Measurements from ENCODE around the gene LIN28B.

LIN28B gene

DNA sequence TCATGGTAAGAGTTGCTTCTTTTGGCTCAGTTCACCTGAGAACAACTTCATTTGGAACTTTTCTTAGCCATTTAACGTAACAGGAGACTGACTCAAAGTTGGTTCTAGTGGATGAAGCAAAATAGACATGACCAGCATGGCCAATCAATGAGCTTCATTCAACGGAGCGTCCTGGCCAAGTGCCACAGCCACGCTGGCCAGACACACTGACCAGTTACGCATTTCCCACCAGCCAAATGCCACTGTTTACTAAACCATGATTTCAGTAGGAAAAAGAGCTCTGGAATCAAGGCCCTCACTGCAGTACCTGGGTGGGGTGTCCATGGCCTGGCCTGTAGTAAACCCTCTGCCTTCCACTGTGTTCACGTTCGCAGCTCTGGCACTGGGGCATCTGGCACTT is 142.5 kb downstream of the LIN28B start:
- no peak overlapping the region for H2AFZ ChIP-seq (ENCODE audit: low read depth, low read length)
- no peak overlapping the region for H3K4me3 ChIP-seq (ENCODE audit: low read length)
- H3K9me3 ChIP-seq (ENCODE audit: low read length) = no peaks in the 10 kb centered on the region
- no peaks in the 10 kb centered on the region for H3K4me1 ChIP-seq (ENCODE audit: insufficient read depth, low read length)
- H3K27me3 ChIP-seq (ENCODE audit: insufficient read depth, low read length) = no peaks in the 10 kb centered on the region
- peaks cover 5% of the 10 kb centered on the region for H3K36me3 ChIP-seq (ENCODE audit: insufficient read depth, low read length)

DNA sequence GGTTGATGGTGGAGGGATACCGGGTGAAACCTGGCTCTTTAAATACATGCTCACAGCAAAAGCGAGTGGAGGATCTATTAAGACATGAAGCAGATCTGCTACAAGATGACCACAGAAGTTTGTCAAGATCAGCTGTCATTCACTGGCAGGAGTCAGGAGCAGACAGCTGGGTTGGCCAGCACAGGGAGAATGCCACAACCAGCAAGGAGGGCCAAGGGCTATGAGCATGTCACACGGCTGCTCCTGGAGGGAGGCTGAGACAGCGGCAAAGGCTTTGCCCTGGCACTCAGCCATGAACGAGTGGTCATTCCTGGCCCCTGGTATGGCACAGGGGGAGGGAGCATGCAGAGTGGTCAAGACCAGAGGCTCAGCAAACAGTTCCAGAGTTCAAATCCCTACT is 145.3 kb downstream of the LIN28B start:
- Histone ChIP-seq H3K9me3 (ENCODE audit: low read length) (no peaks in the 10 kb centered on the region), H2AFZ (ENCODE audit: low read depth, low read length) (no peak overlapping the region), H3K4me1 (ENCODE audit: insufficient read depth, low read length) (no peaks in the 10 kb centered on the region), H3K27me3 (ENCODE audit: insufficient read depth, low read length) (no peaks in the 10 kb centered on the region), H3K36me3 (ENCODE audit: insufficient read depth, low read length) (peaks cover 5% of the 10 kb centered on the region), H3K4me3 (ENCODE audit: low read length) (no peak overlapping the region)

DNA sequence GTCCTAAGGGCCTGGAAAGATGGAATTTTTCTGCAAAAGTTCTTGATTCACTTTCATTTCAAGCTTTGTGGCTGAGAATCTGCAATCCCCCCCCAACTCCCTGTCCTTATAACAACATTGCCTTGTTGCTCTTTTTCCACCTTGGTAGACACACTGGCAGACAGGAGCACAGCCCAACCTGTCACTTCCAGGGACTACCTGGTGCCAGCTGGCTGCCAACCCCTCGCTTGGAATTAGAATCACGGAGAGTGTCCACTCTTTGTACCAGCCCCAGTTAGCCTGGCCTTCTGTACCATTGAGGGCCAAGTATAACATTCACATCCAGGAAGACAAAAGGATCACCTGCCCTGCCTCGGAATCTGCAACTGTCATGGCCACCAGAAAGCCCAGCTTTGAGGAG is 148.2 kb downstream of the LIN28B start:
- H3K9me3 ChIP-seq (ENCODE audit: low read length) = no peaks in the 10 kb centered on the region
- no peak overlapping the region for H2AFZ ChIP-seq (ENCODE audit: low read depth, low read length)
- no peaks in the 10 kb centered on the region for H3K27me3 ChIP-seq (ENCODE audit: insufficient read depth, low read length)
- no peak overlapping the region for H3K4me3 ChIP-seq (ENCODE audit: low read length)
- H3K4me1 ChIP-seq (ENCODE audit: insufficient read depth, low read length) = no peaks in the 10 kb centered on the region
- no peaks in the 10 kb centered on the region for H3K36me3 ChIP-seq (ENCODE audit: insufficient read depth, low read length)

DNA sequence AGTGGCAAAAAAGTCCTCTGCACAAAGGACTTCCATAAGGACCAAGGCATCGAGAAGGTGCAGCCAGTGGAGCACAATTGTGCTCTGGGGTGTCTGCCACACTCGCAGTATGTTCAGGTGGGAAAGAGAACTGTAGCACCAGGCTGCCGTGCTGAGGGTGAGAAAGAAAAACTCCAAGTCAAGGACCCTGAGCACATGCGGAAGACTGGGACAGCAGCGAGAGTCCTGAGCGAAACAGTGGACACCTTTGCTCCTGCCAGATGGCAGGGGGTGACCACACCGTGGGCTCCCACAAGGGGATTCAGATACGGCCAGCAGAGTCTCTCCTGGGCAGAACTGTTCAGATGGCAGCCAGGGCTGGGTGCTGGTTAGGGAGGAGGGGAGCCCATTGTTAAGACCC is 149.4 kb downstream of the LIN28B start:
- no peak overlapping the region for H2AFZ ChIP-seq (ENCODE audit: low read depth, low read length)
- H3K27me3 ChIP-seq (ENCODE audit: insufficient read depth, low read length) = no peaks in the 10 kb centered on the region
- no peaks in the 10 kb centered on the region for H3K4me1 ChIP-seq (ENCODE audit: insufficient read depth, low read length)
- H3K36me3 ChIP-seq (ENCODE audit: insufficient read depth, low read length) = no peaks in the 10 kb centered on the region
- no peak overlapping the region for H3K4me3 ChIP-seq (ENCODE audit: low read length)
- H3K9me3 ChIP-seq (ENCODE audit: low read length) = no peaks in the 10 kb centered on the region

DNA sequence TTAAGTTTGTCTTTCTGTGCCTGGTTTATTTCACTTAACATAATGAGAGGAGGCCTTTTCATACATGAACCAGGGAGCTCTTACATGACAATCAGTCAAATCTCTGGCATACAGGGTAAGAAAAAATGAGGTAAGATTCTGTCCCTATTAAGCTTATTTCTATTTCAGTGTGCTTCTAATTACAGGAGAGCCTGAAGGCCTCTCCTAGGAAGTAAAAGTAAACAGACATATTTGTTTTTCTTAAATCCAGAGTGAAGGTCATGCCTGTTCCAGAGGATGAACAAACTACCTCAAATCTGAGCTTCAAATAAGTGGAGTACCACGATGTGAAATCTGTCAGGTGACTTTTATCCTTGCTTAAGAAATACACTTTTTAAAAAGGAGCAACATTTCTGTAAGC is 150.3 kb downstream of the LIN28B start:
- Histone ChIP-seq H3K27me3 (ENCODE audit: insufficient read depth, low read length) (no peaks in the 10 kb centered on the region), H3K4me1 (ENCODE audit: insufficient read depth, low read length) (no peaks in the 10 kb centered on the region), H2AFZ (ENCODE audit: low read depth, low read length) (no peak overlapping the region), H3K4me3 (ENCODE audit: low read length) (no peak overlapping the region), H3K36me3 (ENCODE audit: insufficient read depth, low read length) (no peaks in the 10 kb centered on the region), H3K9me3 (ENCODE audit: low read length) (no peaks in the 10 kb centered on the region)

DNA sequence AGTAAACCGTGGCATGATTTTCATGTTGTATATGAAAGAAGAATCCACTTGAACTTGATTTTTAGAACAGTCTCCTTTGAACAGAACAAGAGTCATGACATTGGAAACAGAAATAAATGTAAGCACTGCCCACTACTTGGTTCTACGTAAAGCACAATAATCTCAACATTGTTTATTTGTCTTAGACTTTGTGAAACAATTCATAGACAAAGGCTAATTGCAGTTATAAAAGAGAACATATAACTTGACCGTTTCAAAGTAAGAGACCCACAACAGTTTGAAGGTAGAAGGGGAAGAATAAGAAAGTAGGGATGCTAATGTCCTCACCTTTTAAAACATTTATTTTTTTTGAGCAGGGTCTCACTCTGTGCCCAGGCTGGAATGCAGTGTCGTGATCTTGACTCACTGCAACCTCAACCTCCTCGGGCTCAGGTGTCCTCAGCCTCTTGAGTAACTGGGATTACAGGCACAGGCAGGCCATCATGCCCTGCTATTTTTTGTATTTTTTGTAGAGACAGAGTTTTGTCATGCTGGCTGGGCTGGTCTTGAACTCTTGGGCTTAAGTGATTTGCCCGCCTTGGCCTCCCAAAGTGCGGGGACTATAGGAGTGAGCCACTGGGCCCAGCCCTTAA is 151.8 kb downstream of the LIN28B start:
- Histone ChIP-seq H3K9me3 (ENCODE audit: low read length) (no peaks in the 10 kb centered on the region), H3K27me3 (ENCODE audit: insufficient read depth, low read length) (no peaks in the 10 kb centered on the region), H2AFZ (ENCODE audit: low read depth, low read length) (no peak overlapping the region), H3K36me3 (ENCODE audit: insufficient read depth, low read length) (no peaks in the 10 kb centered on the region), H3K4me3 (ENCODE audit: low read length) (no peak overlapping the region), H3K4me1 (ENCODE audit: insufficient read depth, low read length) (no peaks in the 10 kb centered on the region)

DNA sequence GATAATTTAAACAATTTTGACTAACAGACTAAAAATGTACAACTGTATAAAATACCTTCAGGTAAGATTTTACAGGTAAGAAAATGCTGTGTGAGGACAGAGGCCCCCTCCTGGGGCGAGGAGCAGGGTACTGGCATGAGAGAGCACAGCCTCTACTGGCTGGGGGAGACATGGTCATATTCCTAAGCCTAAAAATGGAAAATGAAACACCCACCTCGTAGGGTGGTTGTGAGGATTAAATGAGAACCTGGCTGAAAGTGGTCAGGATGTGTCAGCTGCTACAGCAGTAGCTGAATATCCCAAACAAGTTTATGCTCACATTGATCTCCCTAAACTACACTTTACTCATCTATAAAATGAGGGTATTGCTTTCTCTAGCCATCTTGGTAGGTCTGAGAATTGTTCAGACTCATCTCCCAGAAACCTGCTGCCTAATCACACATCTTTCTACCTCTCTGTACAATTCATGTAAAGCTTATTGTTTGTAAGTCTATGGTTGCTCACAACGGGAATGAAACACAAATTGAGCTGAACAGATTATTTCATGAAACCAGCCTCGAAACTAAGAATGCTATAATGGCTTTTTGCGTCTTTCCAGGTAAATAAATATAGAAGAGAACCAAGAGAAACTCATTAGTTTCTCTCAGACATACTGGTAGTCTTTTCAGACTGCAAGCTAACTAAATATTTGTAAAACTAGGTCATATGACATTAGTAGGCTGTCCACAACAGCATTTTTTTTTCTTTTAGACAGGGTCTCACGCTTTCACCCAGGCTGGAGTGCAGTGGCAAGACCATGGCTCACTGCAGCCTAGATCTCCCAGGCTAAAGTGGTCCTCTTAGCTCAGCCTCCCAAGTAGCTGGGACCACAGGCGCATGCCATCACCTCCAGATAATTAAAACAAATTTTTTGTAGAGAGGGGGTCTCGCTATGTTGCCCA is 153.3 kb downstream of the LIN28B start:
- no peaks in the 10 kb centered on the region for H3K27me3 ChIP-seq (ENCODE audit: insufficient read depth, low read length)
- H3K36me3 ChIP-seq (ENCODE audit: insufficient read depth, low read length) = peaks cover 2% of the 10 kb centered on the region
- H2AFZ ChIP-seq (ENCODE audit: low read depth, low read length) = no peak overlapping the region
- H3K4me1 ChIP-seq (ENCODE audit: insufficient read depth, low read length) = no peaks in the 10 kb centered on the region
- H3K9me3 ChIP-seq (ENCODE audit: low read length) = no peaks in the 10 kb centered on the region
- no peak overlapping the region for H3K4me3 ChIP-seq (ENCODE audit: low read length)

DNA sequence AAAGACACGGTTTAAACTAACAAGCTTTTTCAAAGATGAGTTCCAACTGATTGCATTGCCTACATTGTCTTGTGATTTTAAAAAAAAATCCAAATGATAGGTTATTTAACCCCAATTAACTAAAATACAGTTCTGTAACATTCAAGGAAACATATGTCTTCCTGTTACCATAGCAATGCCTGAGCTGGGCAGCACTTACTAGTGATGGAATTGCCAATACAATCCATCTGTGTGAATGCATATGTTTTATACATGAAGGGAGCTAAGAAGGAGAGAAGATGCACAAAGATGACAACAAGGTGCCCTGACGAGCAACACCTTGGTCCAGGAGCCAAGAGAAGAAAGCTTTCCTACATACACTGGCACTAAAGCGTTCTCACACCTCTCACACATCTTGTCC is 154.2 kb downstream of the LIN28B start:
- no peaks in the 10 kb centered on the region for H3K27me3 ChIP-seq (ENCODE audit: insufficient read depth, low read length)
- H3K36me3 ChIP-seq (ENCODE audit: insufficient read depth, low read length) = peaks cover 2% of the 10 kb centered on the region
- H3K9me3 ChIP-seq (ENCODE audit: low read length) = no peaks in the 10 kb centered on the region
- H2AFZ ChIP-seq (ENCODE audit: low read depth, low read length) = no peak overlapping the region
- no peak overlapping the region for H3K4me3 ChIP-seq (ENCODE audit: low read length)
- no peaks in the 10 kb centered on the region for H3K4me1 ChIP-seq (ENCODE audit: insufficient read depth, low read length)

DNA sequence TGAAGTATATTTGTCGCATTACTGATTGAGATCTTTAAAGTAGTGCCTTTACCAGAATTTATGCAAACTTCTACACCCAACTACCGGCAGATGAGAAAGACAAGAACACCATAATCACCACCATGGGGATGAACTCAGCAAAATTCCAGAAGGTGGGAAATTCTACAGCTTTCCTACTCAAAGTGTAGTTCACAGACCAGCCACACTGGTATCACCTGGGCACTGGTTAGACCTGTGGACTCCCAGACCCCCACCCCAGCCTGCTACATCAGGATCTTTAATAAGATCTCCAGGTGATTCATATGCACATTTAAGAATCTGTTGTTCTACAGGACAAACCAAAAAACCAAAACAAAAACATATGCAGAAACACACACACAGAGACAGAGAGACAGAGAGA is 155.0 kb downstream of the LIN28B start:
- Histone ChIP-seq H2AFZ (ENCODE audit: low read depth, low read length) (no peak overlapping the region), H3K36me3 (ENCODE audit: insufficient read depth, low read length) (peaks cover 2% of the 10 kb centered on the region), H3K4me1 (ENCODE audit: insufficient read depth, low read length) (no peaks in the 10 kb centered on the region), H3K4me3 (ENCODE audit: low read length) (no peak overlapping the region), H3K9me3 (ENCODE audit: low read length) (no peaks in the 10 kb centered on the region), H3K27me3 (ENCODE audit: insufficient read depth, low read length) (no peaks in the 10 kb centered on the region)

DNA sequence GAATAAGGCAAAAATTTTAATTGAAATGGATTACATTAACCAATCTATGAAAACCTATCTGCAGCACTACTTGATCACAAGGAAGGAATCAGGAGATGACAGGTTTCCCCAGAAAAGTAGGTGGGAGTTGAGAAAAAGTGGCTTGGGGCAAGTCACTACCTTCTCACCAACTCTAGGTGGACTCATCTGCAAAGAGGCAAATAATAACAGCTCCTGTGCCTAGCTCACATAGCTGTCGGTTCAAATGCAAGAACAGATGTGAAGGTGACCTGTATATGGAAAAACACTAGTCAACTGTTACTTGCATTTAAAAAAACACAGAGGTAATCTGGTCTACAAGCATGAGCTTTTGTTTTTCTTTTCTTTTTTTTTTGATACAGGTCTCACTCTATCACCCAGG is 155.7 kb downstream of the LIN28B start:
- Histone ChIP-seq H3K4me1 (ENCODE audit: insufficient read depth, low read length) (no peaks in the 10 kb centered on the region), H3K9me3 (ENCODE audit: low read length) (no peaks in the 10 kb centered on the region), H2AFZ (ENCODE audit: low read depth, low read length) (no peak overlapping the region), H3K36me3 (ENCODE audit: insufficient read depth, low read length) (peaks cover 2% of the 10 kb centered on the region), H3K27me3 (ENCODE audit: insufficient read depth, low read length) (no peaks in the 10 kb centered on the region), H3K4me3 (ENCODE audit: low read length) (no peak overlapping the region)

DNA sequence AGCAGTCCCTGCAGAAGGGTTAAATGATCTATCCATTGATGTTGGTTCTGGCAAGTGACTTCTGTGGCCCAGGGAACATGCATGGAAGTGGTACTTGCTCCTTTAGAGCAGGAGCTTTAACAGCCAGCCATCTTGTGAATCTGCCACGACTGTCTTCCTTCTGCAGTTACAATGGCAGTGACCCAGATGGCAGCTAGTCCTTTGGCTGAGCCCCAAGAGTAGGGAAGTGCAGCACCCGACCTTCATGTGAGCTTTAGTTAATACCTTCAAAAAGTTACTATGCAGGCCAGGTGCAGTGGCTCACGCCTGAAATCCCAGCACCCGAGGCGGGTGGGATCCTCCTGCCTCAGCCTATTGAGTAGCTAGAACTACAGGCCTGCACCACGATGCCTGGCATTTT is 156.5 kb downstream of the LIN28B start:
- peaks cover 2% of the 10 kb centered on the region for H3K36me3 ChIP-seq (ENCODE audit: insufficient read depth, low read length)

DNA sequence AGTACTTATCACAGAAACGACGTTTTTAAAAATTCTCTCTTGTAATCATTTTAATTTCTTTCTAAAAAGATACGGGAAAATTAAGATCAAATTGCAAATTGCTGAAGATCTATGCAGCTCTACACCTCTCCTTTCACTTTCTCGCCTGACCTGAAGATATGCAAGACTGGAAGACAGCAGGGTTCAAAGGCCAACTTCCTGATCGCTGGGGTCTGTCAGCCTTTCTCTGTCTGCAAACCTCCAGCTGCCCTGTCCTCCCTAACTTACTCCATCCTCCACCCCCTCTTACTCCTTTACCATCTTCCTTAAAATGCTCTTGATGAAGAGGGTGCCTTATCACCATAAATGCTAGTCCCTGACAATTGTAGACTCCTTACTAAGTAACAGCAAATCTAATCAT is 159.2 kb downstream of the LIN28B start:
- Histone ChIP-seq H2AFZ (ENCODE audit: low read depth, low read length) (no peak overlapping the region), H3K36me3 (ENCODE audit: insufficient read depth, low read length) (peaks cover 2% of the 10 kb centered on the region), H3K27me3 (ENCODE audit: insufficient read depth, low read length) (no peaks in the 10 kb centered on the region), H3K9me3 (ENCODE audit: low read length) (no peaks in the 10 kb centered on the region), H3K4me1 (ENCODE audit: insufficient read depth, low read length) (no peaks in the 10 kb centered on the region), H3K4me3 (ENCODE audit: low read length) (no peak overlapping the region)

More for the DNA sequence above, 156.5 kb downstream of the LIN28B start:
- no peaks in the 10 kb centered on the region for H3K9me3 ChIP-seq (ENCODE audit: low read length)
- H2AFZ ChIP-seq (ENCODE audit: low read depth, low read length) = no peak overlapping the region
- no peaks in the 10 kb centered on the region for H3K27me3 ChIP-seq (ENCODE audit: insufficient read depth, low read length)
- no peaks in the 10 kb centered on the region for H3K4me1 ChIP-seq (ENCODE audit: insufficient read depth, low read length)
- H3K4me3 ChIP-seq (ENCODE audit: low read length) = no peak overlapping the region

DNA sequence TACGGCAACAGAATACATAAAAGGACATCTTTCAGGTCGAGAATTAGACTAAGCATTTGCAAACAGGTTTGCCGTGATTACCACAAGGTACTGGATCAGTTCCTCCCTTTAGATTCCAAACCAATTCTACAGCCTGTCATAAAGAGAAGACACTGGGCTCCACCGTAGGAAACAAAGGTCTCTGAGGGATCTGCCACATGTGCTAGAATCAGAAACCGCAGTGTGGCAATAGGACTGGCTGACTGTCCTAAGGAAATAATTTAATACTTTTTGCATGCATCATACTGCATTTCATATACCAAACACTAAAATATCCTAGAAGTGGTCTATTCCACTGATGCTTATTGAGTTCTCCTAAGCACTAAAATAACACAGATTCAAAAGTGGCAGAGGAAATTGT is 163.7 kb downstream of the LIN28B start:
- no peak overlapping the region for H2AFZ ChIP-seq (ENCODE audit: low read depth, low read length)

More for the DNA sequence above, 163.7 kb downstream of the LIN28B start:
- Histone ChIP-seq H3K27me3 (ENCODE audit: insufficient read depth, low read length) (no peaks in the 10 kb centered on the region), H3K4me3 (ENCODE audit: low read length) (no peak overlapping the region), H3K36me3 (ENCODE audit: insufficient read depth, low read length) (no peaks in the 10 kb centered on the region), H3K4me1 (ENCODE audit: insufficient read depth, low read length) (no peaks in the 10 kb centered on the region), H3K9me3 (ENCODE audit: low read length) (no peaks in the 10 kb centered on the region)

All from neuron (in vitro differentiated cells).